ENCODE results near the gene DNAJC22.
"Not testable (repeated sequence)": the region's sequence is repeated elsewhere in the genome, so short reads cannot be mapped to it uniquely, and the experiment has no call there.

DNAJC22 gene

DNA sequence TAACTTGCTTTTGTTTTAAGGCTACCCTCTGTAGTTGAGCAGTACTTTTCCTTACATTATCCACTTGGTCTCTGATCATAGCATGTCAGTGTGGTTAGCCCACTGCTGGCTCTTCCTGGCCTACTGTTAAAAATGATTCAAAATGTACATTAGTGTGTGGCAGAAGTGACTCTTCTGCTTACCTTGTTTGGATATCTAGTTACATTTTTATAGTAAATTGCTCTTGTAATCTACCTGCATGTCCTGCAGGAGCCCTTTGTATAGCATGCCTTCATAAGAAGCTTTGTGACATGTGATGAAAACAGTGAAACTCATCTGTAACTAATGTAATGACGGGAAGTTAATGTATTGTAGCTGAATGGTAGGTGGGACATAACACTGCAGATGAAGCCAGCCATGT lies 28.7 kb downstream of the DNAJC22 start:
- no peak for DNase-seq

DNA sequence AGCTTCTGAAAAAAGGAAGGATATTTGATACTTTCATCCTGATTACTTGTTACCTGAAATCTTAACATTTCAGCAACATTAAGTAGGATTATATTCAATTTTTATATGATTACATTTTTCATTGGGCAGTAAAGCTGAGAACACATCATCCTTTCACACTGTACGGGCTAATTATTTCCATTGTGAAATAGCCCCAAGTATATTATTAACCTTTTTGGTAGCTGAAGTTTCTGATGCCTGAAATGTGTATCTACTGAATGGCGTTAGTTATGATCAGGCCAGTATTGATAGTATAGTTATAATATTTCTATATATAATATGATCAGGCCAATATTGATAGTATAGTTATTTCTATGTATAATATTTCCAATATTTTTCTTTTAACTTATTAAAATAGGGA lies 30.7 kb downstream of the DNAJC22 start:
- no peak for DNase-seq

DNA sequence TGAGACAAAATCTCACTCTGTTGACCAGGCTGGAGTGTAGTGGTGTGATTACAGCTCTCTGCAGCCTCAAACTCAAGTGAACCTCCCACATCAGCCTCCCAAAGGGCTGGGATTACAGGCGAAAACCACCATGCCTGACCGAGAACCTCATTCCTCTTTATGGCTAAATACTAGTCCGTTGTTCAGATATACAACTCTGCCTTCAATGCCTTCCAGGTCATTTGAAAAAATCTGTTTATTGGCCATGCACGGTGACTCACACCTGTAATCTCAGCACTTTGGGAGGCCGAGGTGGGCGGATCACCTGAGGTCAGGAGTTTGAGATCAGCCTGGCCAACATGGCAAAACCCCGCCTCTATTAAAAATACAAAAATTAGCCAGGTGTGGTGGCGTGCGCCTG lies 33.5 kb downstream of the DNAJC22 start:
- DNase-seq = not testable (repeated sequence)

DNA sequence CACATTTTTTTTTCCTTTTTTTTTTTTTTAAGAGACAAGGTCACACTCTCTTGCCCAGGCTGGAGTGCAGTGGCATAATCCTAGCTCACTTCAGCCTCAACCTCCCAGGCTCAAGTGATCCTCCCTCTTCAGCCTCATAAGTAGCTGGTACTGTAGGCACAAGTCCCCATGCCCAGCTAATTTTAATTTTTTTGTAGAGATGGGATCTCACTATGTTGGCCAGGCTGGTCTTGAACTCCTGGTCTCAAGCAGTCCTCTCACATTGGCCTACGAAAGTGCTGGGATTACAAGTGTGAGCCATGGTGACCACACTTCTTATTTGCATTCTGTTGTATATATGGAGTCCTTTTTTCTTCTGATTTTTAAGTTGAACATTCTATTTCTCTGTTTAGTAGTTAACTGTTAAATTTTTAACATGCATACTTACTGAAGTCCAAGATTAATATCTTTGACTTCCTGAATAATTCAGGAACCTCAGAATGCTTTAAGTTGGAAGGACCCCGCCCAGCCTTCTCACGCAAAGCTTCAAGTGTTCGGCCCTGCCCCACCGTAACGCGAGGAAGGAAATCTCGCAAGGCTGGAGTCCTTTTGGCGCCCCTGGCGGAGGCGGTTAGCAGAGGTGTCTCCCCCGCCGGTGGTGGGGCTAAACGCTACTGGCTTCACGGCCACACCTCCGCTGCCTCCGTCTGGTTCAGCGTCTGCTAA lies 42.1 kb downstream of the DNAJC22 start:
- DNase-seq = no peak

DNA sequence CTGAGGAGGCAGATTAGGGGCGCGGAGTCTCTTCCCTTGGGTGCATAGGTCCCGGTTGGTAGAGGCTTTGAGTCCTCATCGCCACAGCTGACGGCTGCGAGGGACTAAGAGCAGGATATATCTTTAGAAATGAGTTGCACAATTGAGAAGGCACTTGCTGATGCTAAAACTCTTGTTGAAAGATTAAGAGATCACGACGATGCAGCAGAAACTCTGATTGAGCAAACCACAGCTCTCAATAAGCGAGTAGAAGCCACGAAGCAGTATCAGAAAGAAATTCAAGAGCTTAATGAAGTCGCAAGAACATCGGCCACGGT lies 42.7 kb downstream of the DNAJC22 start:
- DNase-seq = no peak

DNA sequence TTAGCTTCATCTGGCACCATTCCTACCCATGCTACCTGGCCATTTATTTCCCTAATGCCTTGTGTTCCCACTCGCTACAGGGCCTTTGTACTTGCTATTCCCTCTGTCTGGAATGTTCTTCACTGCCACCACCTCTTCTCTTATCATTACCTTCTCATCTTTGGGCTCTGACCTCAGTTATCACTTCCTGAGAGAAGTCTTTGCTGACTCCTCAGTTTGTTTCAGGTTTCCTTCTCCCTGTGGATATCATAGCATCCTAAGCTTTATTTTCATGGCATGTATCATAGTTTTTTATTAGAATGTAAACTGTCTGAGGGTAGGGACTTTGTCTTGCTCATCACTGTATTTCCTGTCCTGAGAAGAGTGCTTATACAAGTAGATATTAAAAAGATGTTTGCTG lies 50.3 kb downstream of the DNAJC22 start:
- no peak for DNase-seq

DNA sequence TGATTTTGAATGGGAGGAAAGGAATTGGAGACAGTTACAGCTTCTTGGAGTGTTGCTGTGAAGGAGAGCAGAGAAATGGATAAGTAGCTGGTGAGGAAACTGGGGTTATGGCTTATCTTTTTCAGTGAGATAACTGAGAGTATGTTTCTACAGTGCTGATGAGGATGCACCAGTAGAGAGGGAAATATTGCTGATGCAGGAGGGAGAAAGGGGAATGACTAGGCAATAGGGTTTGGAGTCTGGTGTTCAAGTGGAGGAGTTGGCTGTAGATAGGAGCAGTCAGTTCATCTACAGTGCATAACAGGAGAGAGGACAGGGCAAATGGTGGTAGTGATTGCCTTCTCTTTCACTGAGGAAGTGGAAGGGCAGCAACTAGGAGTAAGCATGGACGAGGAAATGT lies 53.6 kb downstream of the DNAJC22 start:
- DNase-seq = no peak

Data from NCI-H187 (cell line).